GF-D8 (cell line): ENCODE results near the gene NFKB2.
A peak's percentile ranks its signal among the peaks of the same experiment; 100 is the strongest.

ENCODE experiments used
- DNase-seq: peaks from one replicate; lab custom pipeline; 2025; lab: John Stamatoyannopoulos, UW

NFKB2 gene

DNA sequence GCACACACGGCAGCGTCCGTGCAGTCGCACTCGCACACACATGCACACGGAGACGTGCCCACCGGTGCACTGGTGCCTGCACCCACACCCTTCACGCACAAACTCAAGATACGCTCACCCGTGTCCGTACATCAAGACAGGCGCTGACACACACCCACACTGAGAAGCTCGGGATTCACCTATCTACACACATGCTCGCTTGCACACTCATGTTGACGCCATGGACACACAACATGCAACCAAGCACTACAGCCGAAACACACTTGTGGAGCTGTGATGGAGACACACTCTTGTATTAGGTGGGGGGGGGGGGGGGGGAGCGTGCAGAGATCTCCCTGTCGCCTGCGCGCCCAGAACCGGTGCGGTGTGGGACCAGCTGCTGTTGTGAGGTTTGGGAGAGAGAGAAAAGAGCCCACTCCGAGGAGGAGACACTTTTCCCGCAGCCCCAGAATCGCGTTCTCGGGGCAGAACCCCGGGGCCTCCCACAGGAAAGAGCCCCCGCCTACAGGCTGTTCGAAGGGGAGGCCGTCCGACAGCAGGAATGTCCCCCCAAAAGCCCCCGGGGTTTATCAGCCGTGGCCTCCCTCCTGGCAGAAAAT, 605 bp upstream of the NFKB2 start:
- DNase-seq, result no peak

DNA sequence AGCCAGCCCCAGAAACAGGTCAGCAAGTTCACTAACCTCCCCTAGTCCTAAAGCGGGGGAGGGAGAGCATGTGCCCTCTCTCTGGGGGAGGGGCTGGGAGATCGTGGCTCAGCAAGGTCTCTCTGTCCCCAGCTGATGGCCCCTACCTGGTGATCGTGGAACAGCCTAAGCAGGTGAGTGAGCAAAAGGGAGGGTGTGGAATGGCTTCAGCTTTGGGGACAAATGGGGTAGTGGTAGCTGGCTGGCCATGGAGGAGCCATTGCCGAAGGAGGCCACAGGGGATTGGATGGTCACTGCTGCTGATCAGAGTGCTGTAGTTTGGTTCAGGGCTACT, 779 bp downstream of the NFKB2 start:
- DNase-seq, result no peak

DNA sequence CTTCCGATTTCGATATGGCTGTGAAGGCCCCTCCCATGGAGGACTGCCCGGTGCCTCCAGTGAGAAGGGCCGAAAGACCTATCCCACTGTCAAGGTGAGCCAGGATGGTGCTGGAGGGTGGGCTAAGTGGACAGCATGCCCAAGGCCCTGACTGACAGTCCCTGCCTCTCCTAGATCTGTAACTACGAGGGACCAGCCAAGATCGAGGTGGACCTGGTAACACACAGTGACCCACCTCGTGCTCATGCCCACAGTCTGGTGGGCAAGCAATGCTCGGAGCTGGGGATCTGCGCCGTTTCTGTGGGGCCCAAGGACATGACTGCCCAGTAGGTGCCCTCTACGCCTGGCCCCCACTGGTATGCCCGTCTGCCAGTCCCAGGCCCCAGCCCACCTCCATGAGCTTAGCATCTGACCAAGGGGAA, 1.2 kb downstream of the NFKB2 start:
- no peak for DNase-seq

DNA sequence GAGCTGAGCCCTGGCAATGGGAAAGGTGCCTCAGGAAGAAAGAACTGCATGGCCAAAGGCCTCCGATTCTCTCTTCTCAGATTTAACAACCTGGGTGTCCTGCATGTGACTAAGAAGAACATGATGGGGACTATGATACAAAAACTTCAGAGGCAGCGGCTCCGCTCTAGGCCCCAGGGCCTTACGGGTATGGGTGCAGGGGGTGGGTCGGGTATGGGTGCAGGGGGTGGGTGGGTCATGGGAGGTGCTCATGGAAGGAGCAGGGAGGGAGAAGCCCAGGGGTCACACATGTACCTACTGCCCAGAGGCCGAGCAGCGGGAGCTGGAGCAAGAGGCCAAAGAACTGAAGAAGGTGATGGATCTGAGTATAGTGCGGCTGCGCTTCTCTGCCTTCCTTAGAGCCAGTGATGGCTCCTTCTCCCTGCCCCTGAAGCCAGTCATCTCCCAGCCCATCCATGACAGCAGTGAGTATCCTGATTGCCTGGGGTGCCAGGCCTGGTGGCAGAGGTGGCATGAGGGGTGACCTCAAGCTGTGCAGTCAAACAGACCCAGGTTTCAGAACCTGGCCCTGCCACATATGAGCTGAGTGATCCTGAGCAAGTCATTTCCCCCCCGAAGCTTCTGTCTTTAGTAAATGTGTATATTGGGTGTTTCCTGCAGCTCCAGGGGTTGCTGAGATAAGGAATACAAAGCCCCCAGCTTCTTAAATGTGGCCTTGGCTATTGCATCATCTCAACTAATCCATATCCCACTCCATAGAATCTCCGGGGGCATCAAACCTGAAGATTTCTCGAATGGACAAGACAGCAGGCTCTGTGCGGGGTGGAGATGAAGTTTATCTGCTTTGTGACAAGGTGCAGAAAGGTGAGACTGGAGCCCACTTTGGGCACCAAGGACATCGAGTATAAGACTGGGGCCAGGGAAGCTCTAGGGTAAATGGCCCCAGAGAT, 2.0 kb downstream of the NFKB2 start:
- no peak for DNase-seq

DNA sequence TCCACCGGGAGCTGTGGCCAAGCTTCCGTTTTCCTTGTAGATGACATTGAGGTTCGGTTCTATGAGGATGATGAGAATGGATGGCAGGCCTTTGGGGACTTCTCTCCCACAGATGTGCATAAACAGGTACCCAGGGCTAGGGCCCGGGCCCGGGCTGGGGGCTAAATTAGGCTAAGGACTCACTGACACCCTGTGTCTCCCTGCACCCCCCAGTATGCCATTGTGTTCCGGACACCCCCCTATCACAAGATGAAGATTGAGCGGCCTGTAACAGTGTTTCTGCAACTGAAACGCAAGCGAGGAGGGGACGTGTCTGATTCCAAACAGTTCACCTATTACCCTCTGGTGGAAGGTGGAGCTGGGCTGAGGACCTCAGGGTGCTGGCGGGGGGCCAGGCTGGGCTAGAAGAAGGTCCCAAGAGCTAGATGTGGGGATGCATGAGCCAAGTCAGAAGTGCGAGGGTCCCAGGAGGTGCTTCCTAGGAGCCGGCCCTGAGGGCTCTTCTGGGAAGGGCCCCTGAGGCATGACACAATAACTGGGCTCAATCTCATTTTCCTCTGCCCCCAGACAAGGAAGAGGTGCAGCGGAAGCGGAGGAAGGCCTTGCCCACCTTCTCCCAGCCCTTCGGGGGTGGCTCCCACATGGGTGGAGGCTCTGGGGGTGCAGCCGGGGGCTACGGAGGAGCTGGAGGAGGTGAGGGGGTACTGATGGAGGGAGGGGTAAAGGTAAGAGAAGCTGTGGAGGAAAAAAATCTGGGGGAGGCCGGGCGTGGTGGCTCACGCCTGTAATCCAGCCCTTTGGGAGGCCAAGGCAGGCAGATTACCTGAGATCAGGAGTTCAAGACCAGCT, 2.9 kb downstream of the NFKB2 start:
- no peak for DNase-seq

DNA sequence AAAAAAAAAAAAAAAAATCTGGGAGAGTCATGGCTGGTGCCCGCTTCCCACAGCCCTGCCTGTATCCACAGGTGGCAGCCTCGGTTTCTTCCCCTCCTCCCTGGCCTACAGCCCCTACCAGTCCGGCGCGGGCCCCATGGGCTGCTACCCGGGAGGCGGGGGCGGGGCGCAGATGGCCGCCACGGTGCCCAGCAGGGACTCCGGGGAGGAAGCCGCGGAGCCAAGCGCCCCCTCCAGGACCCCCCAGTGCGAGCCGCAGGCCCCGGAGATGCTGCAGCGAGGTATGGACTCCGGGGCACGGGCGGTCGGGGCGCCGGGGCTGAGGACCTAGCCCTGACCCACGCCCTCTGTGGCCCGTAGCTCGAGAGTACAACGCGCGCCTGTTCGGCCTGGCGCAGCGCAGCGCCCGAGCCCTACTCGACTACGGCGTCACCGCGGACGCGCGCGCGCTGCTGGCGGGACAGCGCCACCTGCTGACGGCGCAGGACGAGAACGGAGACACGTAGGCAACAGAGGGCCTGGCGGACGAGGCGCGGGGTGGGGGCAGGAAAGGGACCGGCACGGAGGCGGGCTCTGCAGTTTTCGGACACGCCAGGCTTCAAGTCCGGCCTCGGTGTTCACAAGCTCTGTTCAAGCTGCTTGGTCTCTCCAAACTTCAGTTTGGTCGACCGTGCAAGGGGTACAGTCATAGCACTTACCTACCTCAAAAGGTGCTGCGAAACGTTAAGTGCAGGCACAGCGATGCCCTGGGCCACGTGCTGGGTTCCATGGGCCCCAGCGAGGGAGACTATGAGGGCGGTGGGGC, 3.9 kb downstream of the NFKB2 start:
- peak; percentile 41 for DNase-seq

DNA sequence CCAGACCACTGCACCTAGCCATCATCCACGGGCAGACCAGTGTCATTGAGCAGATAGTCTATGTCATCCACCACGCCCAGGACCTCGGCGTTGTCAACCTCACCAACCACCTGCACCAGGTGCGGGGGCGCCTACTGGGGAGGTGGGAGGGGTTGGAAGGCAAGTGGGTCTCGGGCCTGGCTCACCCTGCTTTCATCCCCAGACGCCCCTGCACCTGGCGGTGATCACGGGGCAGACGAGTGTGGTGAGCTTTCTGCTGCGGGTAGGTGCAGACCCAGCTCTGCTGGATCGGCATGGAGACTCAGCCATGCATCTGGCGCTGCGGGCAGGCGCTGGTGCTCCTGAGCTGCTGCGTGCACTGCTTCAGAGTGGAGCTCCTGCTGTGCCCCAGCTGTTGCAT, 4.6 kb downstream of the NFKB2 start:
- DNase-seq, result no peak

DNA sequence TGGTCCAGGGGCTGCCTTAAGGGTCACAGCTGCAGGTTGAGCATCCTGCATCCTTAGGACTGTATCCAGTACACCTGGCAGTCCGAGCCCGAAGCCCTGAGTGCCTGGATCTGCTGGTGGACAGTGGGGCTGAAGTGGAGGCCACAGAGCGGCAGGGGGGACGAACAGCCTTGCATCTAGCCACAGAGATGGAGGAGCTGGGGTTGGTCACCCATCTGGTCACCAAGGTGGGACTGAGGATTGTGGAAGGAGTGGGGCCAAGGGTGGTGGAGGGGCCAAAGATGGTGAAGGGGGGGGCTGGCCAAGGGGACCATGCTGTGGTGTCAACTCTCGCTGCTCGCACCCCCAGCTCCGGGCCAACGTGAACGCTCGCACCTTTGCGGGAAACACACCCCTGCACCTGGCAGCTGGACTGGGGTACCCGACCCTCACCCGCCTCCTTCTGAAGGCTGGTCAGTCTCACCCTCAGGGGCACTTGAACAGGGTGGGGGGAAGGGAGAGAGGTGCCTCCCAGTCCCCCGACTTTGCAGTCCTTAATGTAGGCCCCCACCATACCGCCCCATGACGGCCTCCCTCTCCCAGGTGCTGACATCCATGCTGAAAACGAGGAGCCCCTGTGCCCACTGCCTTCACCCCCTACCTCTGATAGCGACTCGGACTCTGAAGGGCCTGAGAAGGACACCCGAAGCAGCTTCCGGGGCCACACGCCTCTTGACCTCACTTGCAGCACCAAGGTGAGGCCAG, 5.3 kb downstream of the NFKB2 start:
- DNase-seq, result no peak

DNA sequence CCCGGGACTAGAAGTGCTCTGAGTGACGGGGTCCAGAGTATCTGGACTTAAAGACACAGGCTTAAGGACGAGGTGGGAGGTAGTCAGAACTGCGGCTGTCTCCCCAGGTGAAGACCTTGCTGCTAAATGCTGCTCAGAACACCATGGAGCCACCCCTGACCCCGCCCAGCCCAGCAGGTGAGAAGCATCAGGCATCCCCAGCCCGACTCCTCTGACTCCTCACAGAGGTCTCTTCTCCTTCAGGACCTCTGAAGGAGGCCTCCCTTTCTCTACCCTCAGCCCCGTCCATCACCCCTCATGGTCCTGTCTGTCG, 5.8 kb downstream of the NFKB2 start:
- no peak for DNase-seq

DNA sequence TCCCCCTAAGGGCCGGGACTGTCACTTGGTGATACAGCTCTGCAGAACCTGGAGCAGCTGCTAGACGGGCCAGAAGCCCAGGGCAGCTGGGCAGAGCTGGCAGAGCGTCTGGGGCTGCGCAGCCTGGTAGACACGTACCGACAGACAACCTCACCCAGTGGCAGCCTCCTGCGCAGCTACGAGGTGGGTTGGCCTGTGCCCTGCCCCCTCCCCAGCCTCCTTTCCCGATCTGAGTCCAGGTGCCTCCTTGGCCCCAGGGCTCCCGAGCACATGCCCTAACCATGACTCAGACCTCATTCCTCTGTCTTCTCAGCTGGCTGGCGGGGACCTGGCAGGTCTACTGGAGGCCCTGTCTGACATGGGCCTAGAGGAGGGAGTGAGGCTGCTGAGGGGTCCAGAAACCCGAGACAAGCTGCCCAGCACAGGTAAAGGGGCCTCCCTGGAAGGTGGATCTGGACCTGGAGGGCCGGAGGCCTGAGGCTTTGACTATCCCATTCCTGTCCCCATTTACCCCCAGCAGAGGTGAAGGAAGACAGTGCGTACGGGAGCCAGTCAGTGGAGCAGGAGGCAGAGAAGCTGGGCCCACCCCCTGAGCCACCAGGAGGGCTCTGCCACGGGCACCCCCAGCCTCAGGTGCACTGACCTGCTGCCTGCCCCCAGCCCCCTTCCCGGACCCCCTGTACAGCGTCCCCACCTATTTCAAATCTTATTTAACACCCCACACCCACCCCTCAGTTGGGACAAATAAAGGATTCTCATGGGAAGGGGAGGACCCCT, 6.4 kb downstream of the NFKB2 start:
- no peak for DNase-seq

DNA sequence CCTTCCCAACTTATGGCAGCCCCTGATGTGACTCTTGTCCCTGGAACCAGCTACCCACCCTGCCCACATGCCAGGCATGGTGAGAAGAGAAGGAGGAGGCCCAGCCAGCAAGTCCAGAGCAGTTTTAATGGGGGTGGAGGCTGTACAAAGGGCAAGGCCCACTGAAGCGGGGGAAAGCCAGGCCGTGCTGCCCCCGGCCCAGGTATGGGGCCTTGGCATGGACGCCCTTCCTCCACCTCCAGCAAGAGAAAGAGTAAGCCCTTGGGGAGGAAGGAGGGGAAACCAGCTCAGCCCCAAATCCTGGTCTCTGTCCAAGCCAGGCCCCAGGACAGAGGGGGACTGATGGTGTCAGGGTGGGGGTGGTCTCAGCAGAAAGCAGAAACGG, 7.0 kb downstream of the NFKB2 start:
- no peak for DNase-seq

DNA sequence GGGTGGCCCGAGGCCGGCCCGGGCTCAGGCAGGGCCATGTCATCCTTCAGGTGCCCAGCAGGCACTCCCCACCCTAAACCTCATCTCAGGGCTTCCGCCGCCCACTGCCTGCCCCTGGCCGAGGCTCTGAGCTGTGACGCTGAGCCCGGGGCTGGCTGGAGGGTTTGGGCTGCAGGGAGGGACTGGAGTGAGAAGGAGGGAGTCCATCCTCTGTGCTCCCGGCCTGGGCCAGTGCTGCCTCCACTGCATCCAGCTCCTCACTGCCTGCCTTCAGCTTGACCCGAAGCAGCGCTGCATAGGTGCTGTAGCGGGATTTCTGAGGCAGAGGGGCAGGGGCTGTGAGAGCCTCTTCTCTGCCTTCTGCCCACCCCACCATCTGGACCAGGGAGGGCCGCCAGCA, 7.6 kb downstream of the NFKB2 start:
- no peak for DNase-seq

DNA sequence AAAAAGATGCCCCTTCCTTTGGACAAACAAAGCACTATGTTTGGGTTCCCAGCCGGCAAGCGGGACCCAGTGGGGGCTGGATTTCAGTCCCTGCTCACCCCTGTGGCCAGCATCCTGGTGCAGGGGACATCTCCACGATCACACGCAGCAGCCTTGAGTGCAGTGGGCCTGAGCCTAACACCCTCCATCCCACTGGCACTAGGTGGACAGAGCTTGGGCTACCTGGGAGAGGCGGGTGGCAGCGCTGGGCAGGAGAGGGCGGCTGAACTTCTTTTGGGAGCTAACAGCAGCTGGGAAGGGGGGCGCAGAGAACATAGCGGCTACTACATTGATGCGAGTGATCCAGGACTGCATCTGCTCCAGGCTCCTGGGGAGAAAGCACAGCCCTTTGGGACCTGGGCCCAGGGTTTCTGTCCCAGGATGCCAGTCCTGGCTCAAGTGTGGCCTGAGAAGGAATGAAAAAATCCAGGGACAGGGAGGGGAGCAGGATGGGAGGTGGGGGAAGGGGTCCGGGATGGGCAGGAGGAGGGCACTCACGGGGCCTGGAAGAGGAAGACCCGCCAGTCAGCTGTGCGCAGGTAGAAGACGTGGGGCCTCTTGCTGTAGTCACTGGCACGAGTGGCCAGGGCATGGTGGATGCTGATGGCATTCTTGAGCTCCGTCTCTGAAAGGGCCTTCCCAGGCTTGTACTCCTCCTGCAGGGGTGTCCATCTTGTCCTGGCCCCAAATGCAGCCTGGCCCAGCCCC, 9.0 kb downstream of the NFKB2 start:
- no peak for DNase-seq

DNA sequence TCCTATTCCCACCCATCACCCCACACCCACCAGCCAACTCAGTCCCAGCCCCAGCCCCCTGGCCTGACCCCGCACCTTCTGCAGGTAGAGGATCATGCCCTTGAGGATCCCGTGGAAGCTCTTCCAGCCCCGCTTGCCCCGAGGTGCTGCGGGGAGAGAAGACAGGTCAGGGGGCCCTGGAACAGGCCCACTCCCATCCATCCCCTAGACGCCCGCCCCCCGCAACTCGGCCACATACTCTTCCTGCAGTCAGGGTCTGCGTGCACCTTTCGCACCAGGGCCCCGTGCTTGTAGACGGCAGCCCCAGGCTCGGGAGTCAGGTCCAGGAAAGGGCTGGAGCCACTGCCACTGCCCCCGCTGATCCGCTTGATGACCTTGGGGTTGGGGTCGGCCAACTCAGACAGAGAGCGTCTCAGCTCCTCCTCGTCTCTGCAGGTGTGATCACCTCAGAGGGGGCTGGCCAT, 9.6 kb downstream of the NFKB2 start:
- no peak for DNase-seq

DNA sequence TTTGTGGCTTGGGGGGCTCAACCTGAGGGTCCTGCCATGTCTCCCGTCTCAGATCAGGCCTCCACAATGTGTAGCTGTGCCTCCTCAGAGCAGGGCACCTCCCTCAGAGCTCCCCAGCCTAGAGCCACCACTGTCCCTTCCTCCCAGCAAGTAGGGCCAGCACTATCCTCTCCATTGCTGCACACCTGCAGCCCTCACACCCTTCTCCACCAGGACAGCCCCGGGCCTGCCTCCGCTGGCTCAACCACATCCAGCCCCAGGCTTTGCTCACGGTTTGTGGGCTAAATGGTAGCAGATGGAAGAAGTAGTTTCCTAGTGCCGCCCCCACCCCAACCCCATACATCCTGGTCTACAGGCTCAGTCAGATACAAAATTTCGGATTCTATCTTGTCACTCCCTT, 10.1 kb downstream of the NFKB2 start:
- no peak for DNase-seq

DNA sequence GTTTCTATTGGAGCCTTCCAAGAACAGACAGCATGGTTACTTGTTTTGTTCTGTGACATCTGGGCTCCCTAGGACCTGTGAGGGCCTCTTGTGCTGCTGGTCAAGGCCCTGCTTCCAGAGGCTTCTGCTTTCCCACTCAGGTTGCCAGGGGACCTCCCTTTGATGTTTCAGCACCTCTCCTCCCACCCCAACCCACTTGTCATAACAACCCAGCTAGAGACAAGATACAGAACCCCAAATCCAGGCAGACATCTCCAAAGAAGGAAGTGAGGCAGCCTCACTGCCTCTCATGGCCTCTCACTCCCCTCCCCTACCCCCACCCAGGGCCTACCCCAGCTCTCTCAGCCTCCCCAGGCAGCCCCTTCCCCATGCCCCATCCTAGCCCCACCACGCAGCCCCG, 11.3 kb downstream of the NFKB2 start:
- DNase-seq, result no peak

DNA sequence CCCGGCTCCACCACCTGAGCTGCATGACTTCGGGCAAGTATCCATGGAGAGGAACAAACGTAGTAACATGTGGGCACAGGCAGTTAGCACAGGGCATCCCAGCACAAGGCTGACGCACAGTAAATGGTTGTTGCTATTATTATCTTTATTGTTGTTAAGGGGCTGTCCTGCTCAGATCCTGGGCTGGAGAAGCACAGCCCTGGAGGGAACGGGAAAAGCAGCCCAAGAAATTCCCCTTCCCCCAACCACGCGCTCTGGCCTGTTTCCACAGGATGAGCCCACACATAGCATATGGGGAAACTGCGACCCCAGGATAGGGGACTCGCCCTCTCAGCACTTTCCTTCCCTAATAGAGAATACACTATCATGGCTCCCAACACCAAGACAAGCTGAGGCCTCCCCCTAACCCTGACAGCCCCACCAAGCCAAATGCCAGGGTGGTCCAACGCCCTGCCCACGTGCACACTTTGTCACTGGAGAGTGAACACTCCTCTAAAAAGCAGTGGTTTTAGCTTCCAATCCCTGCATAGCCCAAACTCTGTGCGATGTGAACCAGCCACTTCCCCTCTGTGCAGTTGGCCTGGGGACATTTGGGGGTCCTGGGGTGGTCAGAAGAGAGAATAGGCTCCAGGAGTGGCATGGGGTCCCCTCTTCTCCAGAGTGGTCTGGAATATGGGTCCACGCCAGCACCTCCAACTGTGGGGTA, 12.1 kb downstream of the NFKB2 start:
- DNase-seq, result no peak

DNA sequence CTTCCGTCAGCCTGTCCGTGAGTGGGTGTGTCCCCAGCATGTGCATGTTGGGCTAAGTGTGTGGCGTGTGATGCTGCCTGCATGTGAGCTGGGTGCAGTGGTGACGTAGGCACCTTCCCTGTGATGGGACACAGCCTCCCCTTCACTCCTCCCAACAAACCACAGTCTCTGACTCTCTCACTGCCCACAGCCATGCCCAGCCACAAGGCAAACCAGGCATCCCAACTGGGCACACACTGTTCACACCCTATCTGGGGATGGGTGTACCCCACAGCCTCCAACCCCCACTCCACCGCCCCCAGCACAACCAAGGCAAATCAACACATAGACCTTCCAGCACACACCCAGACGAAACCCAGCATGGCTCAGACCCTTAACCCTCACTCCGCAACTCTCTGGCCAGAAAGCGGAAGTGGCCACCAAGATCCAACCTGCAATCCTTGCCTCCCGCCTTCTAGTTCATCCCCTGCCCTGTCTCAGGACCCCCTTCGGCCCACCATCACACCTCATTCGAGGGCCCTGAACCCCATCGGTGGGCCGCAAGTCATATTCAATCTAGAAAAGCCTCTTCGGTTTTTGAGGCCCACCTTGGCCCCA, 12.7 kb downstream of the NFKB2 start:
- no peak for DNase-seq
